HCT116 (cell line): ENCODE results near the gene DNM3.

ENCODE experiments used
- CEBPB ChIP-seq: IDR thresholded peaks from 2 replicates; pipeline ENCODE4 v1.6.1; 2012; ENCODE audit warnings: low read depth
- EGR1 ChIP-seq: IDR thresholded peaks from 2 replicates; pipeline ENCODE4 v1.6.1; 2012; ENCODE audit warnings: low read depth
- EZH2 ChIP-seq: fragments of 200-600 bp; sonication (generic); IDR thresholded peaks from 2 replicates; pipeline ENCODE4 v1.6.1; 2017; ENCODE audit warnings: antibody characterized with exemption, mixed run types
- JUND ChIP-seq: IDR thresholded peaks from 2 replicates; pipeline ENCODE4 v1.6.1; 2012
- POLR2A ChIP-seq: IDR thresholded peaks from 2 replicates; pipeline ENCODE4 v1.7.0; 2011; ENCODE audit warnings: borderline replicate concordance; ENCODE audit not compliant: insufficient read depth, insufficient read length; ENCODE audit errors: extremely low read depth
- POLR2AphosphoS5 ChIP-seq: IDR thresholded peaks from 2 replicates; pipeline ENCODE4 v1.6.1; 2011; ENCODE audit warnings: mild to moderate bottlenecking, low read depth, low read length, moderate library complexity
- RAD21 ChIP-seq: IDR thresholded peaks from 2 replicates; pipeline ENCODE4 v1.6.1; 2012; ENCODE audit warnings: low read depth, mild to moderate bottlenecking
- SP1 ChIP-seq: IDR thresholded peaks from 2 replicates; pipeline ENCODE4 v1.6.1; 2012; ENCODE audit warnings: low read depth
- YY1 ChIP-seq: IDR thresholded peaks from 2 replicates; pipeline ENCODE4 v1.6.1; 2011; ENCODE audit warnings: low read length, low read depth, moderate library complexity, mild to moderate bottlenecking; ENCODE audit not compliant: insufficient replicate concordance; ENCODE audit errors: extremely low read depth
- TF ChIP-seq, protein P1 (sequence below), 3 experiments: fragments of 200-600 bp in 1 of 3; sonication (generic) in 1 of 3; IDR thresholded peaks in 2 of 3; conservative IDR thresholded peaks in 1 of 3; 2 replicates each; pipeline ENCODE4 v1.5.1; 2012 to 2017; ENCODE audit warnings: low read depth in 2 of 3, low read length in 2 of 3, antibody characterized with exemption in 1 of 3, borderline replicate concordance in 1 of 3, control low read depth in 1 of 3, mild to moderate bottlenecking in 1 of 3, mixed read lengths in 1 of 3, mixed run types in 1 of 3, moderate library complexity in 1 of 3; ENCODE audit not compliant: insufficient read depth in 1 of 3
- TF ChIP-seq, protein P2 (sequence below): IDR thresholded peaks from 2 replicates; pipeline ENCODE4 v1.6.1; 2012; ENCODE audit warnings: low read depth
- TF ChIP-seq, protein P3 (sequence below): IDR thresholded peaks from 2 replicates; pipeline ENCODE4 v1.6.1; 2012
- TF ChIP-seq, protein P4 (sequence below): IDR thresholded peaks from 2 replicates; pipeline ENCODE4 v1.6.1; 2011; ENCODE audit warnings: mild to moderate bottlenecking, low read length, moderate library complexity; ENCODE audit not compliant: insufficient replicate concordance; ENCODE audit errors: extremely low read depth

DNA sequence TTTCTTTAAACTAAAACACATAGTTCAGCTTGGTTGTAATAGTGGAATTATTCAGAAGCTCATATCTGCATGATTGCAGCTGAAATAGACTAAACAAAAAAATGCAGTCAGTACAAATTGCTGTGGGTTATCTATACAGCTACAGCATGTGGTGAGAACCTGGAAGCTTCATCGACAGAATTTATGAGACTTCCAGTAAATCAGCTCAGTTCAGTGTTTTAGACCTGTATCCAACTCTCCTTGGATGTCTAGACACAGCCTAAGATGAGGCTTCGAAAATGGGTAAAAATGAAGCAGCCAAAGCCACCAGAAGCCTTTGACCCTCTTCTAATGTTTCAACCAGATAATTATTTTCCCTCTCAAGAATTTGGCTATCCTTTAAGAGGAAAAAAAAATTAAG, 452.1 kb downstream of the DNM3 start:
- TF ChIP-seq RAD21 = no peak
- TF ChIP-seq, protein P1, sequence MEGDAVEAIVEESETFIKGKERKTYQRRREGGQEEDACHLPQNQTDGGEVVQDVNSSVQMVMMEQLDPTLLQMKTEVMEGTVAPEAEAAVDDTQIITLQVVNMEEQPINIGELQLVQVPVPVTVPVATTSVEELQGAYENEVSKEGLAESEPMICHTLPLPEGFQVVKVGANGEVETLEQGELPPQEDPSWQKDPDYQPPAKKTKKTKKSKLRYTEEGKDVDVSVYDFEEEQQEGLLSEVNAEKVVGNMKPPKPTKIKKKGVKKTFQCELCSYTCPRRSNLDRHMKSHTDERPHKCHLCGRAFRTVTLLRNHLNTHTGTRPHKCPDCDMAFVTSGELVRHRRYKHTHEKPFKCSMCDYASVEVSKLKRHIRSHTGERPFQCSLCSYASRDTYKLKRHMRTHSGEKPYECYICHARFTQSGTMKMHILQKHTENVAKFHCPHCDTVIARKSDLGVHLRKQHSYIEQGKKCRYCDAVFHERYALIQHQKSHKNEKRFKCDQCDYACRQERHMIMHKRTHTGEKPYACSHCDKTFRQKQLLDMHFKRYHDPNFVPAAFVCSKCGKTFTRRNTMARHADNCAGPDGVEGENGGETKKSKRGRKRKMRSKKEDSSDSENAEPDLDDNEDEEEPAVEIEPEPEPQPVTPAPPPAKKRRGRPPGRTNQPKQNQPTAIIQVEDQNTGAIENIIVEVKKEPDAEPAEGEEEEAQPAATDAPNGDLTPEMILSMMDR (IDR thresholded peaks at IDR 0.05 in 2 of 3, conservative IDR thresholded peaks at IDR 0.05 in 1 of 3; ENCODE audit: borderline replicate concordance in 1 of 3, insufficient read depth in 1 of 3, low read depth in 2 of 3, low read length in 2 of 3) = no peak
- no peak for TF ChIP-seq SP1
- TF ChIP-seq, protein P2, sequence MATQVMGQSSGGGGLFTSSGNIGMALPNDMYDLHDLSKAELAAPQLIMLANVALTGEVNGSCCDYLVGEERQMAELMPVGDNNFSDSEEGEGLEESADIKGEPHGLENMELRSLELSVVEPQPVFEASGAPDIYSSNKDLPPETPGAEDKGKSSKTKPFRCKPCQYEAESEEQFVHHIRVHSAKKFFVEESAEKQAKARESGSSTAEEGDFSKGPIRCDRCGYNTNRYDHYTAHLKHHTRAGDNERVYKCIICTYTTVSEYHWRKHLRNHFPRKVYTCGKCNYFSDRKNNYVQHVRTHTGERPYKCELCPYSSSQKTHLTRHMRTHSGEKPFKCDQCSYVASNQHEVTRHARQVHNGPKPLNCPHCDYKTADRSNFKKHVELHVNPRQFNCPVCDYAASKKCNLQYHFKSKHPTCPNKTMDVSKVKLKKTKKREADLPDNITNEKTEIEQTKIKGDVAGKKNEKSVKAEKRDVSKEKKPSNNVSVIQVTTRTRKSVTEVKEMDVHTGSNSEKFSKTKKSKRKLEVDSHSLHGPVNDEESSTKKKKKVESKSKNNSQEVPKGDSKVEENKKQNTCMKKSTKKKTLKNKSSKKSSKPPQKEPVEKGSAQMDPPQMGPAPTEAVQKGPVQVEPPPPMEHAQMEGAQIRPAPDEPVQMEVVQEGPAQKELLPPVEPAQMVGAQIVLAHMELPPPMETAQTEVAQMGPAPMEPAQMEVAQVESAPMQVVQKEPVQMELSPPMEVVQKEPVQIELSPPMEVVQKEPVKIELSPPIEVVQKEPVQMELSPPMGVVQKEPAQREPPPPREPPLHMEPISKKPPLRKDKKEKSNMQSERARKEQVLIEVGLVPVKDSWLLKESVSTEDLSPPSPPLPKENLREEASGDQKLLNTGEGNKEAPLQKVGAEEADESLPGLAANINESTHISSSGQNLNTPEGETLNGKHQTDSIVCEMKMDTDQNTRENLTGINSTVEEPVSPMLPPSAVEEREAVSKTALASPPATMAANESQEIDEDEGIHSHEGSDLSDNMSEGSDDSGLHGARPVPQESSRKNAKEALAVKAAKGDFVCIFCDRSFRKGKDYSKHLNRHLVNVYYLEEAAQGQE = no peak
- no peak for TF ChIP-seq POLR2A
- no peak for TF ChIP-seq JUND
- TF ChIP-seq, protein P3, sequence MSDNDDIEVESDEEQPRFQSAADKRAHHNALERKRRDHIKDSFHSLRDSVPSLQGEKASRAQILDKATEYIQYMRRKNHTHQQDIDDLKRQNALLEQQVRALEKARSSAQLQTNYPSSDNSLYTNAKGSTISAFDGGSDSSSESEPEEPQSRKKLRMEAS = no peak
- TF ChIP-seq POLR2AphosphoS5 = no peak
- TF ChIP-seq, protein P4, sequence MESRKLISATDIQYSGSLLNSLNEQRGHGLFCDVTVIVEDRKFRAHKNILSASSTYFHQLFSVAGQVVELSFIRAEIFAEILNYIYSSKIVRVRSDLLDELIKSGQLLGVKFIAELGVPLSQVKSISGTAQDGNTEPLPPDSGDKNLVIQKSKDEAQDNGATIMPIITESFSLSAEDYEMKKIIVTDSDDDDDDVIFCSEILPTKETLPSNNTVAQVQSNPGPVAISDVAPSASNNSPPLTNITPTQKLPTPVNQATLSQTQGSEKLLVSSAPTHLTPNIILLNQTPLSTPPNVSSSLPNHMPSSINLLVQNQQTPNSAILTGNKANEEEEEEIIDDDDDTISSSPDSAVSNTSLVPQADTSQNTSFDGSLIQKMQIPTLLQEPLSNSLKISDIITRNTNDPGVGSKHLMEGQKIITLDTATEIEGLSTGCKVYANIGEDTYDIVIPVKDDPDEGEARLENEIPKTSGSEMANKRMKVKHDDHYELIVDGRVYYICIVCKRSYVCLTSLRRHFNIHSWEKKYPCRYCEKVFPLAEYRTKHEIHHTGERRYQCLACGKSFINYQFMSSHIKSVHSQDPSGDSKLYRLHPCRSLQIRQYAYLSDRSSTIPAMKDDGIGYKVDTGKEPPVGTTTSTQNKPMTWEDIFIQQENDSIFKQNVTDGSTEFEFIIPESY = no peak
- no peak for TF ChIP-seq EZH2
- no peak for TF ChIP-seq EGR1
- no peak for TF ChIP-seq YY1
- no peak for TF ChIP-seq CEBPB
